ENCODE data around the gene PLXDC1.

DNA sequence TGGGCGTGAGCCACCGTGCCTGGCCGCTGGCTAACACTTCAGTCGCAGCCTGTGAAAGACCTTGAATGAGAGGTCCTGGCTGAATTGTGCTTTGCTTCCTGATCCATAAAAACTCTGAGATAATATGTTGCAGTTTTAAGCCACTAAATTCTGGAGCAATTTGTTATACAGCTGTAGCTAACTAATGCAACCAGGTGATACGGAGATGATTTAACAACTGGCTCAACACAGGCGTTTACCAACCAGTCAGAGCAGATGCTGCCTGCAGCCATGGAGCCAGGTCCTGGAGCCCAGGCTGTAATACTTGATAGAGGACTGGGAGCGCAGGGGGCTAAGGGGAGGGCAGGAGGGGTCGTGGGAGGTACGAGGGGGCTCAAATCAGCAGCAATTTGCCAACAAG, 50.9 kb downstream of the PLXDC1 start:
- TF ChIP-seq, protein P1, sequence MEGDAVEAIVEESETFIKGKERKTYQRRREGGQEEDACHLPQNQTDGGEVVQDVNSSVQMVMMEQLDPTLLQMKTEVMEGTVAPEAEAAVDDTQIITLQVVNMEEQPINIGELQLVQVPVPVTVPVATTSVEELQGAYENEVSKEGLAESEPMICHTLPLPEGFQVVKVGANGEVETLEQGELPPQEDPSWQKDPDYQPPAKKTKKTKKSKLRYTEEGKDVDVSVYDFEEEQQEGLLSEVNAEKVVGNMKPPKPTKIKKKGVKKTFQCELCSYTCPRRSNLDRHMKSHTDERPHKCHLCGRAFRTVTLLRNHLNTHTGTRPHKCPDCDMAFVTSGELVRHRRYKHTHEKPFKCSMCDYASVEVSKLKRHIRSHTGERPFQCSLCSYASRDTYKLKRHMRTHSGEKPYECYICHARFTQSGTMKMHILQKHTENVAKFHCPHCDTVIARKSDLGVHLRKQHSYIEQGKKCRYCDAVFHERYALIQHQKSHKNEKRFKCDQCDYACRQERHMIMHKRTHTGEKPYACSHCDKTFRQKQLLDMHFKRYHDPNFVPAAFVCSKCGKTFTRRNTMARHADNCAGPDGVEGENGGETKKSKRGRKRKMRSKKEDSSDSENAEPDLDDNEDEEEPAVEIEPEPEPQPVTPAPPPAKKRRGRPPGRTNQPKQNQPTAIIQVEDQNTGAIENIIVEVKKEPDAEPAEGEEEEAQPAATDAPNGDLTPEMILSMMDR (IDR thresholded peaks at IDR 0.05; ENCODE audit: low read length): no peak
- TF ChIP-seq EZH2 (optimal IDR thresholded peaks at IDR 0.05; ENCODE audit: low read depth, low read length): no peak
- TF ChIP-seq EZH2phosphoT487 (IDR thresholded peaks at IDR 0.05; ENCODE audit: low read length): no peak
